SK-N-MC (cell line): ENCODE data around the gene BTN3A1.

Experiments used
- EZH2 ChIP-seq: fragments of 200-600 bp; sonication (generic); IDR thresholded peaks from one replicate; pipeline ENCODE4 v1.6.1; 2017; ENCODE audit warnings: antibody characterized with exemption
- POLR2AphosphoS5 ChIP-seq: IDR thresholded peaks from 2 replicates; pipeline ENCODE4 v1.6.1; 2012; ENCODE audit warnings: mild to moderate bottlenecking, low read depth, low read length, borderline replicate concordance

GRCh38 chr6:26441977-26442376 is 39.9 kb downstream of the BTN3A1 start:
- no peak for TF ChIP-seq EZH2
- no peak for TF ChIP-seq POLR2AphosphoS5
